GM21576 (cell line): Measurements from ENCODE around the gene SLC7A1.

Experiments
- ATAC-seq: cut with Tn5 transposase; IDR thresholded peaks from one replicate; pipeline ENCODE4 v1.9.1; 2021; ENCODE audit warnings: mild to moderate bottlenecking, moderate library complexity; ENCODE audit not compliant: unreplicated experiment

SLC7A1 gene

GRCh38 chr13:29494520-29494919 lies 101.0 kb downstream of the SLC7A1 start:
- ATAC-seq = no peak

GRCh38 chr13:29493796-29494195 lies 101.7 kb downstream of the SLC7A1 start:
- no peak for ATAC-seq

- no peak for ATAC-seq
These were observed 104.2 kb downstream of the SLC7A1 start for GRCh38 chr13:29491248-29491647.

DNA sequence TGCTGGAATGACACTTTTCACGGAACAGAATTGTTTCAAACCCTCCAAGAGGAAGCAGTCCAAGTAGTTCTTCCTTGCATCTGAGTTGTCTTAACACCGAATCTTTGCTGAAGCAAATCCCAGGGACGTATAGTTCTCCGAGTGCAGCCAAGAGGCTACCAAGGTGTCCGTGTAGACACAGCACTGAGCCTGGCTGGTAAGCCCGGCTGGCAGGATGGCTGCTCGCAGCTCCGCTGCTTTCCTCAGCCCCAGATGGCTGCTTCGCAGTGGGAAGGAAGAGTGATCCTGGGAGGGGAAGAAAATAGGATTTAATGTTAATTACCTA lies 105.0 kb downstream of the SLC7A1 start:
- no peak for ATAC-seq

GRCh38 chr13:29489650-29490560 lies 105.6 kb downstream of the SLC7A1 start:
- no peak for ATAC-seq

DNA sequence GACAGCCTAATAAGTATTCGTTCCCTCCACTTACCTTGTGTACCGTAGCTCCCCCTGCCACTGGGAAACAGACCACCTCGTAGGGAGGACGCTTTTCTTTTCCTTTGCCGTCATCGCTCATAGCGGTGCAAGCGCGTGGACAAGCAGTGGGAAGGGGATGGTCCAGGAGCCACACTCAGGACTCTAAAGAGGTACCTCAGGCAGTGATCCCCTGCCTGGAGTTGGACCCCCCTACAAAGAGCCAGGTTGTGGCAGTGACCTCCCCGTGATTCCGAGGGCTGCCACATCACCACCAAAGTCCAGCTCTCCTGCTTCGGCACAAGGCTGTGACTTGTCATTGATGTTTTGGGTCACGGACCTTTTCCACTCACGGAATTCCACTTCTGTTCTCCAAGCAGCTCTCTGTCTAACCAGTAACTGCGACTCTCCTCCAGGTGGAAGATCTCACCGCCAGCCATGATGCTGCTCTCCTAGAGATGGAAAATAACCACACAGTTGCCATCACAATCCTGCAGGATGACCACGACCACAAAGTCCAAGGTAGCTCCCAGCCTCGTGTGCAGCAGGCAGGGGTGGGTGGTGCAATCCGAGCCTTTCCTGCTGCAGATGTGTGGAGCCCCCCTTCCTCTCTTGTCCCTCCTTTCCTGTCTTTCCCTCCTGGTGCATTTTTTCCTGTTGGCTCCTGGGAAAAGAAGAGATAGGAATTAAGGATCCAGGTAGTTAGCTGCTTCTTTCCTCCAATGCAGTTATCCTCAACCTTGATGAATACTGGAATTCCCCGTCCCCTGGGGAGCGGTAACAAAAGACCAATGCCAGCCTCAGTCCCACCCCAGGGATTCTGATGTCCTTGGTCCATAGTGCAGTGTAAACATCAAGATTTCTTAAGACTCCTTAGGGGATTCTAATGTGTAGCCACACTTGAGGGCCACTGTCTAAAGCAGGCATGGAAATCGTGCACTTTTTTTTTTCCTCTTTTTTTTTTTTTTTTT lies 107.7 kb downstream of the SLC7A1 start:
- ATAC-seq = no peak

DNA sequence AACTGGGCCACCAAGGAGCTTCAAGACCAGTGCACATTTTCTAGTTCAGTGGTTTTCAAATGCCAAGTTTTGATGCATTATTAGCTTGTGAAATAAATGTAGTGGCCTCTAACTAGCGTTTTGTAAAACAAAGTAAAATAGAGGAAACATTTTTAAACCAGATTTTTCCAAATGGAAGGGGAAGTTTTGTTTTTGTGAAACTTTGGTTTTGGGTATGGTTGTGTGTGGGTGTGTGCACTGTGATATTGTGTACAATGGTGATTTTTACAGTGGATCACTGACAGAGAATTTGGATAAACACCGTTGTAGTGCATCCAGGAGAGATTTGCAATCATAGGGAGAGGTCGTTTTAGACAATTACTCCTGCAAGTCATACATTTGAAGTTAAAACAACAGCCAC lies 108.9 kb downstream of the SLC7A1 start:
- no peak for ATAC-seq

- no peak for ATAC-seq
These were observed 110.7 kb downstream of the SLC7A1 start for GRCh38 chr13:29484796-29485195.

DNA sequence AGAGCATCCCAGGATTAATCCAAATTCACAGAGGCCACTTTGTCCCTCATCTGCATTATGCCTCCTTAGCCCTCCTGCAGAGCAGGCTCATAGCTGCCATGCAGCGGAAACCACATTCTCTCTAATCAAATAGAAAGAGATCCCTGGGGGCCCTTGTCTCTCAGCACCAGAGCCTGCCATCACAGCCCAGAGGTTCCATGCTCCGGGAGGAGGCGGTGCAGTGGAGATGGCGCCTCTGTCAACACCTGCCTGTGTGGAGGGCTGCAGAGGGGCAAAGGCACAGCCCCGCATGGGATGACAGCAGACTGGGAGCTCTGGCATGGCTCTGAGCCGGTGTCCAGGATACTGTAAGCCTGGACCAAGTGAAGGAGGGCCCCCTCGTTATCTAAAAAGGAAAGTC lies 111.3 kb downstream of the SLC7A1 start:
- ATAC-seq = no peak

- ATAC-seq = no peak
These were observed 111.9 kb downstream of the SLC7A1 start for GRCh38 chr13:29483623-29484022.

- ATAC-seq = no peak
These were observed 112.3 kb downstream of the SLC7A1 start for GRCh38 chr13:29483211-29483610.

DNA sequence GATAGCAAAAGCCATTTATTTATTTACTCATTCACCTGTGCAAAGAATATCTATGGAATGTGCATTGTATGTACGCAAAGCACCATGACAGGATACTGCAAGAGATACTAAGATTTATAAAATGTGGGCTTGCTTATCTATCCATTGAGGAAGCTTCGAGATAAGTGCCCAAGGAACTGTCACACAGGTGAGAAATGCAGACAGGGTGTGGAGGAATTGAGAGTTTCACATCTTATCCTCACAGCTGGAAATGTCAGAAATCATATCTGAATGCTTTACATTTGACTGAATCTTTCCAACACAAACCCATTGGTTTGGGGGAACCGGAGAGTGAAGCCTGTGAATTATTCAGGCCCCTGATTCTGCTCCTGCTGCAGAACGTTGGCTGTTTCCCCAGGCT lies 113.0 kb downstream of the SLC7A1 start:
- ATAC-seq = no peak

DNA sequence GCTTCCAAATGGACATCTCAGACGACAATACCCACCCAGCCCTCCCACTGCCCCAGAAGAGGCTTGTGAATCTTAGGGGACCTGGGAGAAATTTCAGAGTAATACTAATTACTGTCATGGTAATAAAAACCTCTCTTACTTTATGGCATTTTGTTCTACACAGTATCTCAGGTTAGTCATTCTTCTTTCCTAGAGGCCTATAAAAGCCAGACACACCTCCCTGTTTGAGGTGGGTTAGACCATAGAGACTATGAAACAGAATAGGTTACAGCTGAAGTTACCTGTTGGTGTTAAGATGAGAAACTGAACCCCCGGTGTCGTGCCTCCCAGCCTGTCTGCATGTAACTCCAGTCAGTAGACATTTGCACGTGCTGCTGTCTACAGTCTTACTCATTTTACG lies 113.9 kb downstream of the SLC7A1 start:
- ATAC-seq = no peak

- no peak for ATAC-seq
These were observed 114.5 kb downstream of the SLC7A1 start for GRCh38 chr13:29480893-29481525.

DNA sequence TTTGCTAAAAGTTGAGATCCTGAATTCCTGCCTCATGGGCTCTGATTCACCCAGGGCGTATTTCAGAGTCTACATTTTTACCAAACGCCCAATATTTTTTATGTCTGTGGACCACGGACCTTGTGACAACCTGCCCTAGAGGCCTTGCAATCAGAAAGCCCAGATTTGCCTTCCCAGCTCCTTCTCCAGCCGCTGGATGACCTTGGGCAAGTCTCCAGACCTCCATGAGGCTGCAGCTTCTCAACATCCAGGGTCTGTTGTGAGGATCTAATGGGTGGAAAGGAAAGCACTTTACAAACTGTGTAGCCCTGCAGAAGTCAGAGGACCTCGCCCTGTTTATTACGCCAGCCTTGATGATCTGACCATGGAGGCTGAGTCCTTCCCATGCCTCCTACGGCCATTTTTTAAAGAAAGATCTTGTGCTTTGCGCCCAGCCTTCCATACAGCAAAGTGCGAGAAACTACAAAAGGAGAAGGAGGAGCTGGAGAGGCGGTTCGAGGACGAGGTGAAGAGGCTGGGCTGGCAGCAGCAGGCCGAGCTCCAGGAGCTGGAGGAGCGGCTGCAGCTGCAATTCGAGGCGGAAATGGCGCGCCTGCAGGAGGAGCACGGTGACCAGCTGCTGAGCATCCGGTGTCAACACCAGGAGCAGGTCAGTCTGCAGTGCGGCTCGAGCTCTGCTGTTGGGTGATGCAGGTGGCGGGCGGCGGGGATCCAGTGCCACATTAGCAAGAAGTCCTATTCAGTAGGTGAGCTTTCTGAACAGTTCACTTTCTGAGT lies 115.6 kb downstream of the SLC7A1 start:
- no peak for ATAC-seq

DNA sequence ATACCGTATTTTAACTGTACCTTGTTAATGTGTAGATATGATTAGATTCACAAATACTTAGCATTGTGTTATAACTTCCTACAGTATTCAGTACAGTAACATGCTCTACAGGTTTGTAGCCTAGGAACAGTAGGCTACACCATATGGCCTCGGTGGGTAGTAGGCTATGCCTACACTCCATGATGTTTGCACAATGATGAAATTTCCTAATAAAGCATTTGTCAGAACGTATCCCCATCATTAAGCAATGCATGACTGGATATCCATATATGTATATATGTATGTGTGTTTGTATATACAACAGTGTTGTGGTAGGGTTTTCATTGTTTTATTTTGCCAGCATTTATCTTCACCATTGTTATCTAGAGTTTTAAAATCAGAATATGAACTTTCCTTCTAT lies 119.4 kb downstream of the SLC7A1 start:
- no peak for ATAC-seq

GRCh38 chr13:29474991-29475390 lies 120.5 kb downstream of the SLC7A1 start:
- ATAC-seq = no peak

GRCh38 chr13:29473166-29473565 lies 122.3 kb downstream of the SLC7A1 start:
- ATAC-seq = no peak

DNA sequence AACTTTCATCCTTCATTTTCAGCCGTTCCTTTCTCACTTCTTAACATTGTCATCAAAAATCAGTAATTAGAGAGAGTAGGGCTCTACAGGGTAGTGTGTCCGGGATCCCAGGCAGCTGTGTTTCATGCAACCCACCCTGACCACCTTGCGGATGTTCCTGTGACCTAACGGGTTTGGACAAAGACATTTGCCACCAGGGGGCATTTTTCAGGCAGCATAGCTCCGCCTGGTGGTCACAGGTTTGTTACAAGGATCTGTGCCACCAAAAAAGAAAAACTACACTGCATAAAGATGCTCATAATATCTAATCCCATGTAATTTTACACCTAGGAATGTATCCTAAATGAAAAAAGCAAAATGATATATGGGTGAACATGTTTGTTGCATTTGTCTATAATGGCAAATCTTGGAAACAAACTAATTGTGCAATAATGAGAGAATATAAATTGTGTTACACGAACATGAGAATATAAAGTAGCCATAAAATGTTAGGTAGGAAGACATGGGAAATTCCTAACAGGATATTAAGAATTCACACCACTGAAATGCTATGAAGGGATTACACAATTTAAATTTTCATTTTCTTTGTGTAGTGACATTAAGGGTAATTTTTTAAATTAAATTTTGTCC lies 123.0 kb downstream of the SLC7A1 start:
- ATAC-seq = no peak

GRCh38 chr13:29471551-29471950 lies 123.9 kb downstream of the SLC7A1 start:
- no peak for ATAC-seq
